GM12878 (cell line): ENCODE measurements around the gene GIGYF2. TPM values are rescaled to one million over a fixed set of nuclear protein-coding genes. Genes with fewer than 3 reads are reported as not detected.

ENCODE experiments used
- ATAC-seq: fragments of 200-7000 bp; cut with Tn5 transposase; 3 replicates; pipeline ENCODE4 v1.9.1; 2020; ENCODE audit warnings: mild to moderate bottlenecking, moderate library complexity
- BruUV-seq: library from RNA; stranded (reverse); fragments of 400-500 nt; replicated peaks from 2 replicates; lab custom pipeline; 2021; lab: Mats Ljungman, UMichigan
- CTCF ChIA-PET: fragments of 300-600 bp; sonication (Branson Sonifier 250); formaldehyde crosslinking; extraction: SDS; loops from one replicate; lab custom pipeline; 2021; ENCODE audit warnings: inconsistent platforms; lab: Yijun Ruan, JAX
- POLR2A ChIA-PET: fragments of 350-600 bp; formaldehyde crosslinking; extraction: SDS; loops from one replicate; lab custom pipeline; 2021; ENCODE audit warnings: inconsistent platforms; lab: Charles Lee
- RAD21 ChIA-PET: fragments of 300-600 bp; sonication (Branson Sonifier 250); formaldehyde crosslinking; loops from one replicate; lab custom pipeline; 2023; ENCODE audit warnings: antibody characterized with exemption; ENCODE audit not compliant: unreplicated experiment; lab: Charles Lee
- SMC1A ChIA-PET: fragments of 300-600 bp; sonication (Branson Sonifier 250); formaldehyde crosslinking; loops from one replicate; lab custom pipeline; 2023; ENCODE audit not compliant: unreplicated experiment, uncharacterized antibody; lab: Charles Lee
- DNase-seq: peaks from one replicate; pipeline ENCODE4 v3.0.0-alpha.2; 2011; ENCODE audit warnings: low read depth, low spot score
- FAIRE-seq: peaks from 3 replicates; lab custom pipeline; 2011; peaks lifted over from hg19 to GRCh38; lab: Jason Lieb, UNC
- H2AFZ ChIP-seq: 2 replicates; pipeline ENCODE4 v1.6.0; 2011; ENCODE audit warnings: low read depth, low read length, control low read depth; ENCODE audit not compliant: control insufficient read depth
- H3K27ac ChIP-seq: 2 replicates; pipeline ENCODE4 v1.5.1; 2011; ENCODE audit warnings: control low read depth; ENCODE audit not compliant: control insufficient read depth, insufficient read depth
- H3K27me3 ChIP-seq, 2 experiments: replicated peaks in 1 of 2; 2 replicates each; pipeline versions ENCODE4 v1.6.0 to v1.6.1; 2011; ENCODE audit warnings: low read length in 1 of 2; ENCODE audit not compliant: control insufficient read depth in 2 of 2, insufficient read depth in 2 of 2
- H3K36me3 ChIP-seq, 2 experiments: 2 replicates each; pipeline ENCODE4 v1.5.1; 2011; ENCODE audit warnings: low read length in 1 of 2; ENCODE audit not compliant: control insufficient read depth in 2 of 2, insufficient read depth in 2 of 2
- H3K4me1 ChIP-seq: 2 replicates; pipeline ENCODE4 v1.6.1; 2011; ENCODE audit warnings: mild to moderate bottlenecking, low read length, moderate library complexity, mixed read lengths; ENCODE audit not compliant: control insufficient read depth, insufficient read depth
- H3K4me2 ChIP-seq: 2 replicates; pipeline ENCODE4 v1.6.0; 2011; ENCODE audit warnings: control low read depth; ENCODE audit not compliant: control insufficient read depth, insufficient read depth
- H3K4me3 ChIP-seq: fragments of 200-600 bp; sonication (generic); 2 replicates; pipeline ENCODE4 v1.5.1; 2016
- H3K79me2 ChIP-seq: 2 replicates; pipeline ENCODE4 v1.6.0; 2011; ENCODE audit warnings: low read length; ENCODE audit not compliant: control insufficient read depth, insufficient read depth
- H3K9ac ChIP-seq: 2 replicates; pipeline ENCODE4 v1.8.0; 2011; ENCODE audit warnings: low read length, control low read depth, mixed read lengths; ENCODE audit not compliant: control insufficient read depth, insufficient read depth
- H3K9me3 ChIP-seq: replicated peaks from 3 replicates; pipeline ENCODE4 v1.5.1; 2011; ENCODE audit warnings: mild to moderate bottlenecking, low read length; ENCODE audit not compliant: control insufficient read depth, insufficient read depth
- H4K20me1 ChIP-seq: 2 replicates; pipeline ENCODE4 v1.6.0; 2011; ENCODE audit not compliant: control insufficient read depth, insufficient read depth
- ESRRA ChIP-seq: IDR thresholded peaks from 2 replicates; pipeline ENCODE4 v1.6.1; 2012; ENCODE audit warnings: mild to moderate bottlenecking, low read length, improper control_type of control experiment
- PML ChIP-seq: IDR thresholded peaks from 2 replicates; pipeline ENCODE4 v1.6.1; 2012; ENCODE audit warnings: low read length, inconsistent platforms
- STAT3 ChIP-seq: IDR thresholded peaks from 2 replicates; pipeline ENCODE4 v1.6.1; 2011; ENCODE audit warnings: low read depth, low read length, improper control_type of control experiment
- SUPT20H ChIP-seq: IDR thresholded peaks from 2 replicates; pipeline ENCODE4 v1.6.1; 2011; ENCODE audit warnings: low read depth, mild to moderate bottlenecking, low read length, moderate library complexity, borderline replicate concordance; ENCODE audit not compliant: control insufficient read depth
- TARDBP ChIP-seq: IDR thresholded peaks from 2 replicates; pipeline ENCODE4 v1.6.1; 2016; ENCODE audit warnings: borderline replicate concordance
- ZNF217 ChIP-seq: fragments of 450-650 bp; IDR thresholded peaks from 2 replicates; pipeline ENCODE4 v1.6.1; 2017; ENCODE audit warnings: antibody characterized with exemption, mild to moderate bottlenecking
- ZZZ3 ChIP-seq: IDR thresholded peaks from 2 replicates; pipeline ENCODE4 v1.6.1; 2011; ENCODE audit warnings: low read depth; ENCODE audit not compliant: control insufficient read depth, insufficient read length
- WGBS: methylation state at CpG from one replicate; pipeline ENCODE4 v1.1.6; 2016; ENCODE audit warnings: low lambda C conversion rate; ENCODE audit not compliant: insufficient replicate concordance, insufficient coverage; ENCODE audit errors: missing lambda C conversion rate; 5-methylcytosine and 5-hydroxymethylcytosine counted together
- in situ Hi-C: fragments of 300-500 bp; cut with MboI; formaldehyde crosslinking; loops from 9 replicates; pipeline ENCODE4 v1.14.3; 2018; ENCODE audit warnings: mixed read lengths
- intact Hi-C: fragments of 100-400 bp; cut with micrococcal nuclease; formaldehyde crosslinking; loops from one replicate; pipeline ENCODE4 v1.14.2; 2022; ENCODE audit not compliant: unreplicated experiment
- polyA plus RNA-seq, 11 experiments: library from polyadenylated mRNA; depleted of rRNA in 4 of 11; unstranded in 6 of 11; stranded (reverse) in 5 of 11; fragments of >200 nt; fragmentation: Nextera tagmentation in 4 of 11; fragmentation: Illumina TruSeq in 1 of 11; extraction: Ambion mirVana in 4 of 11; extraction: Trizol in 1 of 11; gene quantifications; 1 replicate in 1 of 11; 2 replicates in 10 of 11; pipeline versions ENCODE4 v1.2.1 to v1.2.3, GENCODE V29; 2011 to 2016; ENCODE audit warnings: inconsistent platforms in 2 of 11, missing spikeins in 2 of 11, low read depth in 1 of 11
- total RNA-seq, 4 experiments: library from RNA; depleted of rRNA in 3 of 4; stranded (reverse); fragments of >200 nt in 3 of 4; fragmentation: Illumina TruSeq in 1 of 4; extraction: Trizol in 1 of 4; gene quantifications; 2 replicates each; pipeline versions ENCODE4 v1.2.1 to v1.2.3, GENCODE V29; 2013 to 2021
- TF ChIP-seq, protein P1 (sequence below): IDR thresholded peaks from 2 replicates; pipeline ENCODE4 v1.6.1; 2011; ENCODE audit warnings: borderline replicate concordance, low read depth, mild to moderate bottlenecking, moderate library complexity, mixed read lengths, low read length; ENCODE audit not compliant: insufficient read depth; ENCODE audit errors: extremely low read length
- TF ChIP-seq, protein P2 (sequence below): IDR thresholded peaks from 2 replicates; pipeline ENCODE4 v1.6.1; 2011; ENCODE audit warnings: low read depth, low read length, improper control_type of control experiment, borderline replicate concordance
- TF ChIP-seq, protein P3 (sequence below): IDR thresholded peaks from 2 replicates; pipeline ENCODE4 v1.6.1; 2011; ENCODE audit warnings: low read depth, mild to moderate bottlenecking, low read length, moderate library complexity, borderline replicate concordance; ENCODE audit errors: extremely low read depth

The GIGYF2 gene
- total and polyA plus RNA-seq, 10 of the 15 experiments (the other 5 are each of a cell fraction or from before 2014, with no cell fraction given) = 12.2 to 47.2 (median 39.0) TPM

DNA sequence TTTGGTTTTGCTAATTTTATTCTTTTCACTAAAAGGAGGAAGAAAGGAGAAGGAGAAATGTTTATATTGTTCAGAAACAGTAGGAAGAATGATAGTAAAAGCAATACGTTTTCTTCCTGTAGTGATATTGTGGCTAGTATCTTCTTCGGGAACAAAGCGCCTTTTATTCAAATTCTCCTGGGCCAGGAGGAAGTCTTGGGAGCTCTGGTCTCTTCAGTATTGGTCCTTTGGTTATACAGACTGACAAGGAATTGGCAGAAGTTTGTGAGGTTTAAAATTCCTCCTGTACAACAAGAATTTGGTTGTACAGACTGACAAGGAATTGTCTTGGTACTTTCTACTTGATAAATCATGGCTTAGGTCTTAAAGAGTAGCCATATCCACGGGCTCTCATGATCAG is 9.9 kb downstream of the GIGYF2 start:
- no peaks in the 10 kb centered on the region for H3K27me3 ChIP-seq
- H3K79me2 ChIP-seq = peaks cover 9% of the 10 kb centered on the region
- no peak overlapping the region for H2AFZ ChIP-seq
- FAIRE-seq = no peak
- H3K4me3 ChIP-seq = no peak overlapping the region
- H3K9ac ChIP-seq = no peak overlapping the region
- intact Hi-C loops = no loop called here
- peaks cover 2 to 15% of the 10 kb centered on the region in 2 experiments; a peak in 3 of 4 replicates for H3K36me3 ChIP-seq
- no peak for ATAC-seq
- ChIA-PET RAD21 (no interaction called here), POLR2A (no interaction called here), CTCF (interaction anchor here (0.6 kb wide), 1 partner anchor 96 kb away, joined by 3 read pairs; no protein-coding TSS in a partner anchor), SMC1A (no interaction called here)
- H3K4me1 ChIP-seq = no peaks in the 10 kb centered on the region
- in situ Hi-C loops = no loop called here
- no peaks in the 10 kb centered on the region for H4K20me1 ChIP-seq
- H3K9me3 ChIP-seq = no peaks in the 10 kb centered on the region
- DNase-seq = no peak
- TF ChIP-seq STAT3 (no peak), SUPT20H (no peak), ESRRA (no peak), ZNF217 (no peak), TARDBP (no peak), ZZZ3 (no peak), PML (no peak)
- TF ChIP-seq, protein P1, sequence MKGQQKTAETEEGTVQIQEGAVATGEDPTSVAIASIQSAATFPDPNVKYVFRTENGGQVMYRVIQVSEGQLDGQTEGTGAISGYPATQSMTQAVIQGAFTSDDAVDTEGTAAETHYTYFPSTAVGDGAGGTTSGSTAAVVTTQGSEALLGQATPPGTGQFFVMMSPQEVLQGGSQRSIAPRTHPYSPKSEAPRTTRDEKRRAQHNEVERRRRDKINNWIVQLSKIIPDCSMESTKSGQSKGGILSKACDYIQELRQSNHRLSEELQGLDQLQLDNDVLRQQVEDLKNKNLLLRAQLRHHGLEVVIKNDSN = no peak
- TF ChIP-seq, protein P2, sequence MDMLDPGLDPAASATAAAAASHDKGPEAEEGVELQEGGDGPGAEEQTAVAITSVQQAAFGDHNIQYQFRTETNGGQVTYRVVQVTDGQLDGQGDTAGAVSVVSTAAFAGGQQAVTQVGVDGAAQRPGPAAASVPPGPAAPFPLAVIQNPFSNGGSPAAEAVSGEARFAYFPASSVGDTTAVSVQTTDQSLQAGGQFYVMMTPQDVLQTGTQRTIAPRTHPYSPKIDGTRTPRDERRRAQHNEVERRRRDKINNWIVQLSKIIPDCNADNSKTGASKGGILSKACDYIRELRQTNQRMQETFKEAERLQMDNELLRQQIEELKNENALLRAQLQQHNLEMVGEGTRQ = no peak
- TF ChIP-seq, protein P3, sequence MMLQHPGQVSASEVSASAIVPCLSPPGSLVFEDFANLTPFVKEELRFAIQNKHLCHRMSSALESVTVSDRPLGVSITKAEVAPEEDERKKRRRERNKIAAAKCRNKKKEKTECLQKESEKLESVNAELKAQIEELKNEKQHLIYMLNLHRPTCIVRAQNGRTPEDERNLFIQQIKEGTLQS = no peak
- 81% methylated on average over 4 of the region's 4 CpGs for WGBS
- no peak overlapping the region for H3K27ac ChIP-seq
- H3K4me2 ChIP-seq = no peak overlapping the region
- BruUV-seq = no TSS peak
